Right hindlimb (tissue), 1 donor: ENCODE measurements around the gene FOSB.
"Not testable (repeated sequence)": the region's sequence is repeated elsewhere in the genome, so short reads cannot be mapped to it uniquely, and the experiment has no call there.

Experiments
- DNase-seq: peaks from one replicate; pipeline ENCODE4 v3.0.0-alpha.2; 2018

The FOSB gene

GRCh38 chr19:45467456-45468158, at the start of gene FOSB:
Gene FOSB, plus strand, starts transcription at chr19:45467996. Its CDS starts 591 bp downstream, at chr19:45468587.
- peak; percentile 95 for DNase-seq

- DNase-seq, result no peak
Observed at GRCh38 chr19:45418802-45419201, 49.0 kb upstream of the FOSB start.

DNA sequence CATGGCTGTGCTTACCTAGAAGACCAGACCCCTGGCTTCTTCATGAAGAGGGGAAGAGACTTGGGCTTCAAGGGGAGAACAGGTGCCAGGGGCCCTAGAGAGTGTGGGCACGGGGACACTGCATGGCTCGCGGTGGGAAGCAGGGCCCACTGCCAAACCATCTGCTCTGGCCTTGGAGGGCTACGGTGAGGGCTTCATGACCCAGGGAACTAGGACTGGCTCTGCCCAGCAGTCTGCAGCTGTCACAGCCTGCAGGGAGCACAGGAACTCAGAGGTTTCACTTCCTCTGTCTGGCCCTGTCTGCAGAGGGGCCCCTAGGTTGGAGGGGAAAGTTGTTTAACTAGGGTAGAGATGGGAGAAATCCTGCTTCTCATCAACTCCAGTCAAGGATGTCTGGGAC, 48.4 kb upstream of the FOSB start:
- no peak for DNase-seq

DNA sequence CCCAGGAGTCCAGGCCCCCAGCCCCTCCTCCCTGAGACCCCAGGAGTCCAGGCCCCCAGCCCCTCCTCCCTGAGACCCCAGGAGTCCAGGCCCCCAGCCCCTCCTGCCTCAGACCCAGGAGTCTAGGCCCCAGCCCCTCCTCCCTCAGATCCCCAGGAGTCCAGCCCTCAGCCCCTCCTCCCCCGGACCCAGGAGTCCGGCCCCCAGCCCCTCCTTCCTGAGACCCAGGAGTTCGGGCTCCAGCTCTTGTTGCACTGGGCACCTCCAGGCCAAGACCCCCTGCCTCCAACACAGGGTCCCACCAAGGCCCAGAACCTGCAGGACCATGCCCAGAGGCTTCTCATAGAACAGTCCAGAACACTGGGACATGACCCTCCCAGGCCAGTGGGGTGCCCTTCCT, 47.9 kb upstream of the FOSB start:
- no peak for DNase-seq

DNA sequence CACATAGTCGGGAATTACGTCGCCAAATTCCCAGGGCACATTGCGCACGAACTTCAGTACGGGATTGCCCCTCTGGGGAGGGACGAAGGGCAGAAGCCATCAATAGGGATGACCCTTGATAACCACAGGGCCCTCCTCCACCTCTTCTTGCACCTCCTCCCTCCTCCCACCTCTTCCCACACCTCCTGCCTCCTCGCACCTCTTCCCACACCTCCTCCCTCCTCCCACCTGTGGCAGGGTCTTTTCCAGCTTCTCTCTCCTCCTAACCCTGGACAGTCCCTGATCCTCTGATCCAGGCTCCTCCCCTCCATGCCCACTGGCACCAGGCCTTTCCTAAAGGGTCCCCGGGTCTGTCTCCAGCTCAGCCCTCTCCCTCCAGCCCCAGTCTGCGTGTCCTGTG, 47.4 kb upstream of the FOSB start:
- DNase-seq, result no peak

DNA sequence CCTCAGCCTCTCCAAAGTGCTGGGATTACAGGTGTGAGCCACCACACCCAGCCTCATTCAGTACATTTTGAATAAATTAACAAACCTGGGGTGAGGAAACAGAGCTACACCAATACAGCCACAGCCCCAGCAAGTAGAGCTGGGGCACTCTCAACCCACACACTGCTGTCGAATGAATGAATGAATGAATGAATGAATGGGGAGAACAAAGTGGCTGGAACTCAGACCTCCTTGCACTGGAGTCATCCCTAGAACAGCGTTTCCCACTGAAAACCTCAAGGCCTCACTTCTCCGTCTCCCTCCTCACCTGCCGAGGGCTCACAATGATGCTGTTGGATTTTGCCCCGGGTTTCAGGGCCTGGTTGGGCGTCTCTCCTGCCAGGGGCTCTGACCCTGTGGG, 46.9 kb upstream of the FOSB start:
- DNase-seq, result no peak

- no peak for DNase-seq
Observed at GRCh38 chr19:45421947-45422498, 45.8 kb upstream of the FOSB start.

GRCh38 chr19:45423033-45423588, 44.7 kb upstream of the FOSB start:
- DNase-seq, result no peak

DNA sequence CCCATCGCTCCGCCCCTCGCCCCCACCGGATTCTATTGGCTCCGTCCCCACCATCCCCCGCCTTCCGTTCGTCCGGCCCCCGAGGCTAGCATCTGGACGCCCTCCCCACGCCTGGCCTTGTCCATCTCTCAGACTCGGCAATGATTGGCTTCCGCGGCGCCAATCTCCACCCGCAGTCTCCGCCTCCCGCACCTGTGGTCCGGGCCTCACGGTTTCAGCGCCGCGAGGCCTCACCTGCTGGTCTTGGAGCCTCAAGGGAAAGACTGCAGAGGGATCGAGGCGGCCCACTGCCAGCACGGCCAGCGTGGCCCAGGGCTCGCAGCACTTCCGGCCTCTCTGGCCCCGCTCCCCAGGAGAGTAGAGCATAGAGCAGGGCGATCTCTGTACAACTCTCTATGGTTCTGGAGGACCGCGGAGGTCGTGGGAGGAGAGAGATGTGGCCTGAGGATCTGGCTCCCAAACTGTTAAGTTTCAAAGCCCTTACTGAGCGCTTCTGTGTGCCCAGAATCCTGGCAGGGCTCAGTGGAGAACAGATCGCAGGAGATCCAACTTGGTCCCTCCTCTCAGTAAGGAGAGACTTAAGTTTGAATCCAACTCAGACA, 44.1 kb upstream of the FOSB start, which contains the start of gene ERCC1:
Gene ERCC1 (minus strand): TSS at position 329 of the 602 bp plus-strand sequence. CDS start 543 bp downstream, outside the sequence.
- DNase-seq, result peak; percentile 94

GRCh38 chr19:45424191-45425058, 43.4 kb upstream of the FOSB start:
- peak; percentile 59 for DNase-seq

DNA sequence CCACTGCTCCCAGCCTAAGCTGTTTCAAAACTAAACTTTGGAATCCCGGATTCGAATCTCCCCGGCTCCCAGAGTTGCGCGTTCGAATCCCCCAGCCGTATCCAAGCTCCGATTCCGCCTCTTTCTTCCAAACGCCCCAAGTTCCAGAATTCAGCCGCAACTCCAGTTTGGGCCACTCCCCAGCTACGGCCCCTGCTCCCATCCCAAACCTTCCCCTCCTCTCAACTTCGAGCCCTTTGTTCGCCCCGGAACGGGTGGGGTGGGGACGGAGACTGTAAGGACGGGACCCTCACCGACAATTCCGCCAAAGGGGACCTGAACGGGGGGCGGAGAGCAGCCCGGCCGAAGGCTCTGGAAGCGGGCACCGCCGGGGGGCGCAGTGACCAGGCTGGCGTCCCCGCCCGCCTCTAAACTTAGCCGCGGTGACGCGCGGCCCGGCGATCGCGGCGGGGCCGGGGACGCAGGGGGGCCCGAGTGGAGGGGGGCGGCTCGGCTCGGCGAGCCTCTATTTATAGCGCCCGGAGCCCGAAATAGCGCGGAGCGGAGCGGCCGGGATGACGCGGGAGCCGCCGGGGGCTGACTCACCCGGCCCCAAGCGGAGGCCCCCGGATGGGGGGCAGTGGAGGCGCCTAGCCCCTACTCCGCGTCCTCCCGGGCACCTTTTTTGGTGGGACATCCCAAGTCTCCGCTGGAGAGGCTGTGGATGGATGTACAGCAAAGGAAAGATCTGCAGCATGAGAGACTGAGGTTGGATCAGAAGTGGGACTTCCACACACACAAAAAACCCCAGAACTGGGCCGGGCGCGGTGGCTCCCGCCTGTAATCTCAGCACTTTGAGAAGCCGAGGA, 39.2 kb upstream of the FOSB start:
- DNase-seq, result peak; percentile 72

GRCh38 chr19:45429896-45430295, 37.9 kb upstream of the FOSB start:
- not testable (repeated sequence) for DNase-seq

DNA sequence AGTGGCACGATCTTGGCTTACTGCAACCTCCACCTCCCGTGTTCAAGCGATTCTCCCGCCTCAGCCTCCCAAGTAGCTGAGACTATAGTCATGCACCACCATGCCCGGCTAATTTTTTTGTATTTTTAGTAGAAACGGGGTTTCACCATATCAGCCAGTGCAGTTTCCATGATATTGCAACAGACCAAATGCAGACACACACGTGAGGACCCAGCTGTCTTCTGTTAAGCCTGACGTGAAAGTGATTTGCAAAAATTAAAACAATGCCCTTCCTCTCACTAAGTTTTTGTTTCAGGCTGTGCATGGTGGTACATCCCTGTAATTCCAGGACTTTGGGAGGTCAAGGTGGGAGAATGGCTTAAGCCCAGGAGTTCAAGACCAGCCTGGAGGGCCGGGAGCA, 36.8 kb upstream of the FOSB start:
- not testable (repeated sequence) for DNase-seq

- not testable (repeated sequence) for DNase-seq
Observed at GRCh38 chr19:45432543-45432942, 35.3 kb upstream of the FOSB start.

GRCh38 chr19:45437328-45437727, 30.5 kb upstream of the FOSB start:
- DNase-seq, result no peak

- no peak for DNase-seq
Observed at GRCh38 chr19:45439190-45439568, 28.6 kb upstream of the FOSB start.

DNA sequence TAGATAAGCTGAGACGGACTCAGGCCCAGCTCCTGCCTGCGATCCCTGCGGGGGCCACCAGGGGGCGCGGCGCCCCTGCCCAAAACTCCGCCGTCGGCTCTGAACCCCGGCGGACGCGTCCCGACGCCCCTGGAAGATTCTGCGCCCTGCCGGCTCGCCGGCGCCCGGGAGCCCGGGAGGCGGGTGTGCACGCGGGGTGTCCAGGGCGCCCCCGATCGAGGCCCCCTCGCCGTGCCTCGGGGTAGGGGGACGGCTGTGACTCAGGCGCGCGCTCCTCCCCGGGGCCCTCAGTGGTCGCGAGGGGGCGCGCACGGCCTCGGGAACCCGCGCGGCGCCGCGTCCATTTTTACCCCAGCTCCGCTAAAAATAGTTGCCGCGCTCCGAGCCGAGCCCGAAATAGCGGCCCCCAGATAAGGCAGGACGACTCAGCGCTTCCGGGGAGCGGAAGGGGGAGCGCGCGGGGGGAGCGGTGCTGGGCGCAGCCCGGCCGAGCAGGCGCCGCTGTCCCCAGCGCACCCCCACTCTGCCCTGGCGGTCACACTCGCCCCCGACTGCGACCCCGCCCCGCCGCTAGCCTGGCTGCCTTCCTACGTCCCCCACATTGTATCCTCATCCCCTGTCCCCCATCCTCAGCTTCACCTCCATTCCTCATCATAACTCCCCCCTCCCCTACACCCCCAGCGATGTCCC, 28.1 kb upstream of the FOSB start:
- peak; percentile 89 for DNase-seq

DNA sequence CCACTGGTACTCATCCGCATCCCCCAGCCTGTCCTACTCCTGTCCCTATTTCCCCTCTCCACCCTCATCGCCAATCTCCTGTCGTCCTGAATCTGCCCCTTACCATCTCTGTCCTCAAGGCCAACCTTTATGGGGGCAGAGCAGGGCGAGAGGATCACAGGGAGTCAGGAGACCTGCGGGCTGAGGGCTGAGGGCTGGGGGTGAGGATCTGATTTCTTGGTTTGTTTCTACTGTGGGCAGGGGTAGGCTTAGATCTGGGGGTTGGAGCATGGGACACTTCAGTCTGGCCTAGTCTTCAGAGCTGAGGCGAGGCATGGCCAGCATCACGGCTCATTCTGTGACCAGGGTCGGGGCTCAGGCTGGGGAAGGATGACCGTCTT, 27.5 kb upstream of the FOSB start:
- DNase-seq, result peak; percentile 43

- DNase-seq, result no peak
Observed at GRCh38 chr19:45440873-45441654, 26.7 kb upstream of the FOSB start.

DNA sequence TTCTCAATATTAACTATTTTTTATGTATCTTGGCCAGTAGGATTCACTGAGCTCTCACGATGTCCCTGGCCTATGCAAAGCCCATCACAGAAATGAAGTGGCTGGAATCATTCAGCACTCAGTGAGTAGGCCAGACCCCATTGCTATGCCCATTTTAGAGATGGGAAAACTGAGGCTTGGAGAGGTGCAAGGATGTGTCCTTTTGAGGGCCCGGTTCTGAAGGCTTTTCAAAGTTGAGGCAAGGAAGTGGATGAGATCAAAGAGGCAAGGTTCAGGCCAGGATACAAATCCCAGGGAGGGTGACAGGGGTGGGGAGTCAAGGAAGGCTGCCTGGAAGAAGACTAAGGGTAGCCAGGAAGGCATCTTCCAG, 25.4 kb upstream of the FOSB start:
- no peak for DNase-seq
